GM21447 (cell line): ENCODE data around the gene BRIP1.
"Not testable (repeated sequence)": the region's sequence is repeated elsewhere in the genome, so short reads cannot be mapped to it uniquely, and the experiment has no call there.

Source experiments
- ATAC-seq: cut with Tn5 transposase; IDR thresholded peaks from one replicate; pipeline ENCODE4 v1.9.1; 2021; ENCODE audit not compliant: unreplicated experiment

The BRIP1 gene

GRCh38 chr17:61867033-61867432 lies 3.7 kb upstream of the BRIP1 start:
- ATAC-seq: no peak

GRCh38 chr17:61863801-61864126 lies 436 bp upstream of the BRIP1 start:
- ATAC-seq: peak; percentile 17

- ATAC-seq: no peak
Measured at GRCh38 chr17:61862105-61862574, 1.2 kb downstream of the BRIP1 start.

- ATAC-seq: not testable (repeated sequence)
Measured at GRCh38 chr17:61860397-61860796, 2.9 kb downstream of the BRIP1 start.

- ATAC-seq: no peak
Measured at GRCh38 chr17:61856035-61856434, 7.3 kb downstream of the BRIP1 start.

- no peak for ATAC-seq
Measured at GRCh38 chr17:61852857-61853256, 10.5 kb downstream of the BRIP1 start.

- no peak for ATAC-seq
Measured at GRCh38 chr17:61849674-61850073, 13.7 kb downstream of the BRIP1 start.

GRCh38 chr17:61848896-61849295 lies 14.4 kb downstream of the BRIP1 start:
- ATAC-seq: no peak

GRCh38 chr17:61848247-61848646 lies 15.1 kb downstream of the BRIP1 start:
- ATAC-seq: no peak

- ATAC-seq: no peak
Measured at GRCh38 chr17:61847659-61848058, 15.7 kb downstream of the BRIP1 start.

- no peak for ATAC-seq
Measured at GRCh38 chr17:61846761-61847375, 16.5 kb downstream of the BRIP1 start.

GRCh38 chr17:61846088-61846487 lies 17.2 kb downstream of the BRIP1 start:
- no peak for ATAC-seq

GRCh38 chr17:61843435-61843834 lies 19.9 kb downstream of the BRIP1 start:
- ATAC-seq: no peak

- ATAC-seq: no peak
Measured at GRCh38 chr17:61842899-61843298, 20.4 kb downstream of the BRIP1 start.

GRCh38 chr17:61839300-61839786 lies 24.0 kb downstream of the BRIP1 start:
- ATAC-seq: no peak

- no peak for ATAC-seq
Measured at GRCh38 chr17:61837175-61838051, 25.9 kb downstream of the BRIP1 start.

GRCh38 chr17:61836266-61837174 lies 26.8 kb downstream of the BRIP1 start:
- ATAC-seq: no peak

GRCh38 chr17:61835606-61836005 lies 27.7 kb downstream of the BRIP1 start:
- ATAC-seq: no peak

GRCh38 chr17:61834610-61835009 lies 28.7 kb downstream of the BRIP1 start:
- no peak for ATAC-seq

GRCh38 chr17:61833536-61834193 lies 29.7 kb downstream of the BRIP1 start:
- no peak for ATAC-seq

GRCh38 chr17:61832463-61832862 lies 30.9 kb downstream of the BRIP1 start:
- ATAC-seq: no peak
